HL-60/S4 treated with phorbol 12-myristate 13-acetate at 8.2 ng/mL for 4 days and 3 days (cell line): ENCODE measurements around the gene PFN2.

Source experiments
- in situ Hi-C: fragments of 300-500 bp; cut with MboI; formaldehyde crosslinking; loops from 2 replicates; pipeline ENCODE4 v1.15.0; 2022; ENCODE audit warnings: low sequenced_read_pairs

PFN2 gene

GRCh38 chr3:149933008-149933407 lies 37.7 kb downstream of the PFN2 start:
- in situ Hi-C loops: no loop called here

GRCh38 chr3:149920119-149920518 lies 50.6 kb downstream of the PFN2 start:
- in situ Hi-C loops: no loop called here

GRCh38 chr3:149919509-149919908 lies 51.2 kb downstream of the PFN2 start:
- in situ Hi-C loops: no loop called here

- in situ Hi-C loops: no loop called here
Measured at GRCh38 chr3:149917124-149917667, 53.5 kb downstream of the PFN2 start.
